ENCODE measurements around the gene PHF20.

- TF ChIP-seq CTCF (optimal IDR thresholded peaks at IDR 0.05 in 1 of 3, IDR thresholded peaks at IDR 0.05 in 1 of 3, conservative IDR thresholded peaks at IDR 0.05 in 1 of 3; ENCODE audit: extremely low read depth in 1 of 3, insufficient read depth in 2 of 3, low read length in 3 of 3) (no peak), EZH2 (IDR thresholded peaks at IDR 0.05; ENCODE audit: low read length) (no peak)
Measured at GRCh38 chr20:35756404-35756803, 15.4 kb upstream of the PHF20 start.
